HepG2 (cell line): ENCODE data around the gene NGEF. TPM values are rescaled to one million over a fixed set of nuclear protein-coding genes. Genes with fewer than 3 reads are reported as not detected.

Experiments
- KDM5A ChIP-seq: fragments of 200-600 bp; sonication (generic); IDR thresholded peaks from 2 replicates; pipeline ENCODE4 v1.7.0; 2018; ENCODE audit warnings: antibody characterized with exemption, mild to moderate bottlenecking, low read length, borderline replicate concordance
- PAWR ChIP-seq: sonication (generic); formaldehyde crosslinking; IDR thresholded peaks from 2 replicates; pipeline ENCODE4 v1.4.0; 2020; ENCODE audit warnings: missing genetic modification reagents, mild to moderate bottlenecking, borderline replicate concordance
- PCBP2 ChIP-seq: fragments of 200-400 bp; formaldehyde crosslinking; optimal IDR thresholded peaks from 2 replicates; pipeline ENCODE3; 2018; ENCODE audit warnings: low read length, low read depth; ENCODE audit not compliant: poor library complexity, severe bottlenecking
- PLRG1 ChIP-seq: fragments of 450-650 bp; conservative IDR thresholded peaks from 2 replicates; pipeline ENCODE4 v1.6.1; 2016
- RFX5 ChIP-seq: IDR thresholded peaks from 2 replicates; pipeline ENCODE4 v1.6.1; 2011; ENCODE audit warnings: low read depth, low read length, improper control_type of control experiment
- SAFB2 ChIP-seq: sonication (generic); formaldehyde crosslinking; IDR thresholded peaks from 2 replicates; pipeline ENCODE4 v1.5.1; 2020; ENCODE audit warnings: missing genetic modification reagents, low read depth, mild to moderate bottlenecking, borderline replicate concordance
- SOX13 ChIP-seq, 3 experiments: fragments of 450-650 bp in 1 of 3; sonication (generic) in 1 of 3; formaldehyde crosslinking in 1 of 3; IDR thresholded peaks in 2 of 3; conservative IDR thresholded peaks in 1 of 3; 2 replicates each; pipeline versions ENCODE4 v1.5.0 to v1.6.1; 2016 to 2020; ENCODE audit warnings: antibody characterized with exemption in 1 of 3, mild to moderate bottlenecking in 1 of 3, missing compliant biosample characterization in 1 of 3, missing genetic modification reagents in 1 of 3, moderate library complexity in 1 of 3
- SRSF9 ChIP-seq: fragments of 200-400 bp; formaldehyde crosslinking; IDR thresholded peaks from 2 replicates; pipeline ENCODE4 v1.6.1; 2018; ENCODE audit warnings: borderline replicate concordance, mild to moderate bottlenecking, low read depth, low read length; ENCODE audit not compliant: insufficient read depth, poor library complexity, severe bottlenecking
- TAF15 ChIP-seq: fragments of 200-400 bp; formaldehyde crosslinking; IDR thresholded peaks from one replicate; pipeline ENCODE4 v1.6.1; 2018; ENCODE audit warnings: mild to moderate bottlenecking, low read depth, low read length; ENCODE audit not compliant: poor library complexity, severe bottlenecking
- TBP ChIP-seq: sonication (generic); formaldehyde crosslinking; IDR thresholded peaks from 2 replicates; pipeline ENCODE4 v1.5.0; 2020; ENCODE audit warnings: missing genetic modification reagents
- ZNF264 ChIP-seq: sonication (generic); formaldehyde crosslinking; IDR thresholded peaks from 2 replicates; pipeline ENCODE4 v1.4.0; 2020; ENCODE audit warnings: missing genetic modification reagents
- ZNF549 ChIP-seq: sonication (generic); formaldehyde crosslinking; IDR thresholded peaks from 2 replicates; pipeline ENCODE4 v1.5.0; 2020; ENCODE audit warnings: missing genetic modification reagents
- ZNF891 ChIP-seq: sonication (generic); formaldehyde crosslinking; IDR thresholded peaks from 2 replicates; pipeline ENCODE4 v1.5.0; 2020; ENCODE audit warnings: mild to moderate bottlenecking, missing genetic modification reagents
- polyA plus RNA-seq, 8 experiments: library from polyadenylated mRNA; depleted of rRNA in 3 of 8; stranded (reverse) in 7 of 8; unstranded in 1 of 8; fragments of >200 nt; fragmentation: Illumina TruSeq in 4 of 8; extraction: Trizol in 4 of 8; gene quantifications; 2 replicates each; pipeline versions ENCODE4 v1.2.1 to v1.2.3, GENCODE V29; 2011 to 2016; ENCODE audit warnings: low read depth in 4 of 8, missing spikeins in 1 of 8, mixed read lengths in 1 of 8; ENCODE audit not compliant: insufficient read depth in 1 of 8
- total RNA-seq, 5 experiments: library from RNA; depleted of rRNA; stranded (reverse); fragments of >200 nt; fragmentation: Illumina TruSeq; extraction: Trizol; gene quantifications; 2 replicates each; pipeline ENCODE4 v1.2.3, GENCODE V29; 2016; ENCODE audit warnings: low read depth in 1 of 5
- TF ChIP-seq, protein P1 (sequence below): IDR thresholded peaks from 2 replicates; pipeline ENCODE4 v1.4.0; 2020; ENCODE audit warnings: mild to moderate bottlenecking, missing genetic modification reagents
- TF ChIP-seq, protein P2 (sequence below): sonication (generic); formaldehyde crosslinking; IDR thresholded peaks from 2 replicates; pipeline ENCODE4 v1.4.0; 2020; ENCODE audit warnings: missing genetic modification reagents
- TF ChIP-seq, protein P3 (sequence below): sonication (generic); formaldehyde crosslinking; IDR thresholded peaks from 2 replicates; pipeline ENCODE4 v1.5.0; 2020; ENCODE audit warnings: mild to moderate bottlenecking, missing genetic modification reagents
- TF ChIP-seq, protein P4 (sequence below): sonication (generic); formaldehyde crosslinking; IDR thresholded peaks from 2 replicates; pipeline ENCODE4 v1.4.0; 2020; ENCODE audit warnings: missing genetic modification reagents, mild to moderate bottlenecking, borderline replicate concordance

Gene NGEF
- total and polyA plus RNA-seq, 2 of the 13 experiments (the other 11 are each of a cell fraction or from before 2014, with no cell fraction given), result 14.4 to 36.9 TPM

GRCh38 chr2:233013027-233013461 lies at the start of gene NGEF (continued):
- TF ChIP-seq SAFB2 (no peak), RFX5 (0 out of 2 replicates have a peak, but pooled peaks have one; percentile 56), ZNF891 (CRISPR knock-in tag) (no peak), PLRG1 (no peak), PCBP2 (no peak), SOX13 (IDR thresholded peaks at IDR 0.05) (peak; percentile 68), SOX13 (CRISPR knock-in tag; conservative IDR thresholded peaks at IDR 0.05 in 1 of 2, IDR thresholded peaks at IDR 0.05 in 1 of 2) (peak in 1 of 2 experiments; percentile 76; a peak in 2 of 4 replicates), KDM5A (0 out of 2 replicates have a peak, but pooled peaks have one; percentile 20), TAF15 (no peak), PAWR (no peak), ZNF264 (CRISPR knock-in tag) (peak; percentile 85; the same call in 1 of the 2 replicates), TBP (CRISPR knock-in tag) (no peak), ZNF549 (peak; percentile 41; the same call in 1 of the 2 replicates), SRSF9 (no peak)
- TF ChIP-seq, protein P1, sequence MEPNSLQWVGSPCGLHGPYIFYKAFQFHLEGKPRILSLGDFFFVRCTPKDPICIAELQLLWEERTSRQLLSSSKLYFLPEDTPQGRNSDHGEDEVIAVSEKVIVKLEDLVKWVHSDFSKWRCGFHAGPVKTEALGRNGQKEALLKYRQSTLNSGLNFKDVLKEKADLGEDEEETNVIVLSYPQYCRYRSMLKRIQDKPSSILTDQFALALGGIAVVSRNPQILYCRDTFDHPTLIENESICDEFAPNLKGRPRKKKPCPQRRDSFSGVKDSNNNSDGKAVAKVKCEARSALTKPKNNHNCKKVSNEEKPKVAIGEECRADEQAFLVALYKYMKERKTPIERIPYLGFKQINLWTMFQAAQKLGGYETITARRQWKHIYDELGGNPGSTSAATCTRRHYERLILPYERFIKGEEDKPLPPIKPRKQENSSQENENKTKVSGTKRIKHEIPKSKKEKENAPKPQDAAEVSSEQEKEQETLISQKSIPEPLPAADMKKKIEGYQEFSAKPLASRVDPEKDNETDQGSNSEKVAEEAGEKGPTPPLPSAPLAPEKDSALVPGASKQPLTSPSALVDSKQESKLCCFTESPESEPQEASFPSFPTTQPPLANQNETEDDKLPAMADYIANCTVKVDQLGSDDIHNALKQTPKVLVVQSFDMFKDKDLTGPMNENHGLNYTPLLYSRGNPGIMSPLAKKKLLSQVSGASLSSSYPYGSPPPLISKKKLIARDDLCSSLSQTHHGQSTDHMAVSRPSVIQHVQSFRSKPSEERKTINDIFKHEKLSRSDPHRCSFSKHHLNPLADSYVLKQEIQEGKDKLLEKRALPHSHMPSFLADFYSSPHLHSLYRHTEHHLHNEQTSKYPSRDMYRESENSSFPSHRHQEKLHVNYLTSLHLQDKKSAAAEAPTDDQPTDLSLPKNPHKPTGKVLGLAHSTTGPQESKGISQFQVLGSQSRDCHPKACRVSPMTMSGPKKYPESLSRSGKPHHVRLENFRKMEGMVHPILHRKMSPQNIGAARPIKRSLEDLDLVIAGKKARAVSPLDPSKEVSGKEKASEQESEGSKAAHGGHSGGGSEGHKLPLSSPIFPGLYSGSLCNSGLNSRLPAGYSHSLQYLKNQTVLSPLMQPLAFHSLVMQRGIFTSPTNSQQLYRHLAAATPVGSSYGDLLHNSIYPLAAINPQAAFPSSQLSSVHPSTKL, result peak; percentile 92
- TF ChIP-seq, protein P2, sequence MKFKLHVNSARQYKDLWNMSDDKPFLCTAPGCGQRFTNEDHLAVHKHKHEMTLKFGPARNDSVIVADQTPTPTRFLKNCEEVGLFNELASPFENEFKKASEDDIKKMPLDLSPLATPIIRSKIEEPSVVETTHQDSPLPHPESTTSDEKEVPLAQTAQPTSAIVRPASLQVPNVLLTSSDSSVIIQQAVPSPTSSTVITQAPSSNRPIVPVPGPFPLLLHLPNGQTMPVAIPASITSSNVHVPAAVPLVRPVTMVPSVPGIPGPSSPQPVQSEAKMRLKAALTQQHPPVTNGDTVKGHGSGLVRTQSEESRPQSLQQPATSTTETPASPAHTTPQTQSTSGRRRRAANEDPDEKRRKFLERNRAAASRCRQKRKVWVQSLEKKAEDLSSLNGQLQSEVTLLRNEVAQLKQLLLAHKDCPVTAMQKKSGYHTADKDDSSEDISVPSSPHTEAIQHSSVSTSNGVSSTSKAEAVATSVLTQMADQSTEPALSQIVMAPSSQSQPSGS, result peak; percentile 84
- TF ChIP-seq, protein P3, sequence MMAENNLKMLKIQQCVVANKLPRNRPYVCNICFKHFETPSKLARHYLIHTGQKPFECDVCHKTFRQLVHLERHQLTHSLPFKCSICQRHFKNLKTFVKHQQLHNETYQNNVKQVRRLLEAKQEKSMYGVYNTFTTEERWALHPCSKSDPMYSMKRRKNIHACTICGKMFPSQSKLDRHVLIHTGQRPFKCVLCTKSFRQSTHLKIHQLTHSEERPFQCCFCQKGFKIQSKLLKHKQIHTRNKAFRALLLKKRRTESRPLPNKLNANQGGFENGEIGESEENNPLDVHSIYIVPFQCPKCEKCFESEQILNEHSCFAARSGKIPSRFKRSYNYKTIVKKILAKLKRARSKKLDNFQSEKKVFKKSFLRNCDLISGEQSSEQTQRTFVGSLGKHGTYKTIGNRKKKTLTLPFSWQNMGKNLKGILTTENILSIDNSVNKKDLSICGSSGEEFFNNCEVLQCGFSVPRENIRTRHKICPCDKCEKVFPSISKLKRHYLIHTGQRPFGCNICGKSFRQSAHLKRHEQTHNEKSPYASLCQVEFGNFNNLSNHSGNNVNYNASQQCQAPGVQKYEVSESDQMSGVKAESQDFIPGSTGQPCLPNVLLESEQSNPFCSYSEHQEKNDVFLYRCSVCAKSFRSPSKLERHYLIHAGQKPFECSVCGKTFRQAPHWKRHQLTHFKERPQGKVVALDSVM (CRISPR knock-in tag), result peak; percentile 32
- TF ChIP-seq, protein P4, sequence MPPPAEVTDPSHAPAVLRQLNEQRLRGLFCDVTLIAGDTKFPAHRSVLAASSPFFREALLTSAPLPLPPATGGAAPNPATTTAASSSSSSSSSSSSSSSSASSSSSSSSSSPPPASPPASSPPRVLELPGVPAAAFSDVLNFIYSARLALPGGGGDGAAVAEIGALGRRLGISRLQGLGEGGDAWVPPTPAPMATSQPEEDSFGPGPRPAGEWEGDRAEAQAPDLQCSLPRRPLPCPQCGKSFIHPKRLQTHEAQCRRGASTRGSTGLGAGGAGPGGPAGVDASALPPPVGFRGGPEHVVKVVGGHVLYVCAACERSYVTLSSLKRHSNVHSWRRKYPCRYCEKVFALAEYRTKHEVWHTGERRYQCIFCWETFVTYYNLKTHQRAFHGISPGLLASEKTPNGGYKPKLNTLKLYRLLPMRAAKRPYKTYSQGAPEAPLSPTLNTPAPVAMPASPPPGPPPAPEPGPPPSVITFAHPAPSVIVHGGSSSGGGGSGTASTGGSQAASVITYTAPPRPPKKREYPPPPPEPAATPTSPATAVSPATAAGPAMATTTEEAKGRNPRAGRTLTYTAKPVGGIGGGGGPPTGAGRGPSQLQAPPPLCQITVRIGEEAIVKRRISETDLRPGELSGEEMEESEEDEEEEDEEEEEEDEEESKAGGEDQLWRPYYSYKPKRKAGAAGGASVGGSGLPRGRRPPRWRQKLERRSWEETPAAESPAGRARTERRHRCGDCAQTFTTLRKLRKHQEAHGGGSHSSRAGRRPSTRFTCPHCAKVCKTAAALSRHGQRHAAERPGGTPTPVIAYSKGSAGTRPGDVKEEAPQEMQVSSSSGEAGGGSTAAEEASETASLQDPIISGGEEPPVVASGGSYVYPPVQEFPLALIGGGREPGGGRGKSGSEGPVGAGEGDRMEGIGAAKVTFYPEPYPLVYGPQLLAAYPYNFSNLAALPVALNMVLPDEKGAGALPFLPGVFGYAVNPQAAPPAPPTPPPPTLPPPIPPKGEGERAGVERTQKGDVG (CRISPR knock-in tag), result no peak
